ENCODE data around the gene DDX56.

Gene DDX56

GRCh38 chr7:44595934-44596635 lies 22.4 kb upstream of the DDX56 start:
- no peak for DNase-seq (ENCODE audit: low read depth)

- no peak for DNase-seq (ENCODE audit: low read depth)
Measured at GRCh38 chr7:44590910-44591309, 17.2 kb upstream of the DDX56 start.

GRCh38 chr7:44587843-44588711 lies 14.4 kb upstream of the DDX56 start:
- no peak for DNase-seq (ENCODE audit: low read depth)

DNA sequence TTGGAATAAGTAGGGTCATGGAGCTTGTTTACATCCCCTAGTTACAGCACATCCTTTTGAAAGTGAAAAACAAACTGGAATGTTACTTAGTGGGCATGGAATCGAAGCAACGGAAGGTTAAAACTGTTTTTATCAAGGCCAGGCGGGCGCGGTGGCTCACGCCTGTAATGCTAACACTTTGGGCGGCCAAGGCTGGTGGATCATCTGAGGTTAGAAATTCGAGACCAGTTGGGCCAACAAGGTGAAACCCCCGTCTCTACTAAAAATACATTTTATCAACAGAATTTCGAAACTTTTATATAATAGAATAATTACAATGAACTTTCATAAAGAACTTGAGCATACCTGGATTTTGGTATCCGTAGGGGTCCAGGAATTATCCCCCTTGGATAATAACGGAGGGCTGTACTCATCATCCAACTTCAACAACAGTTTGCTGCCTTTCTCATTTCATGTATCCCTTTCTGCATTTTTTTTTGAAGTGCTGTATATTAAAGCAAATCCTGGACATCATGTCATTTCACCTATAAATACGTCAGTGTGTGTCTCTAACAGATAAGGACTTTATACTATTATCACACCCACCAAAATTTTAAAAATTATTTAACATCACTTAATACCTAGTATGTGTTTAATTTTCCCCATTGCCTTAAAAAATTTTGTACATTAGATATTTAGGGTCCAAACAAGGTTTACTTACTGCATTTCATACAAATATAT lies 9.6 kb upstream of the DDX56 start:
- no peak for DNase-seq (ENCODE audit: low read depth)

GRCh38 chr7:44581879-44582603 lies 8.3 kb upstream of the DDX56 start, which contains the start of gene TMED4:
Gene TMED4, minus strand, starts transcription at chr7:44582231. Its CDS starts 25 bp downstream, at chr7:44582206.
- peak; percentile 77 for DNase-seq (ENCODE audit: low read depth)

DNA sequence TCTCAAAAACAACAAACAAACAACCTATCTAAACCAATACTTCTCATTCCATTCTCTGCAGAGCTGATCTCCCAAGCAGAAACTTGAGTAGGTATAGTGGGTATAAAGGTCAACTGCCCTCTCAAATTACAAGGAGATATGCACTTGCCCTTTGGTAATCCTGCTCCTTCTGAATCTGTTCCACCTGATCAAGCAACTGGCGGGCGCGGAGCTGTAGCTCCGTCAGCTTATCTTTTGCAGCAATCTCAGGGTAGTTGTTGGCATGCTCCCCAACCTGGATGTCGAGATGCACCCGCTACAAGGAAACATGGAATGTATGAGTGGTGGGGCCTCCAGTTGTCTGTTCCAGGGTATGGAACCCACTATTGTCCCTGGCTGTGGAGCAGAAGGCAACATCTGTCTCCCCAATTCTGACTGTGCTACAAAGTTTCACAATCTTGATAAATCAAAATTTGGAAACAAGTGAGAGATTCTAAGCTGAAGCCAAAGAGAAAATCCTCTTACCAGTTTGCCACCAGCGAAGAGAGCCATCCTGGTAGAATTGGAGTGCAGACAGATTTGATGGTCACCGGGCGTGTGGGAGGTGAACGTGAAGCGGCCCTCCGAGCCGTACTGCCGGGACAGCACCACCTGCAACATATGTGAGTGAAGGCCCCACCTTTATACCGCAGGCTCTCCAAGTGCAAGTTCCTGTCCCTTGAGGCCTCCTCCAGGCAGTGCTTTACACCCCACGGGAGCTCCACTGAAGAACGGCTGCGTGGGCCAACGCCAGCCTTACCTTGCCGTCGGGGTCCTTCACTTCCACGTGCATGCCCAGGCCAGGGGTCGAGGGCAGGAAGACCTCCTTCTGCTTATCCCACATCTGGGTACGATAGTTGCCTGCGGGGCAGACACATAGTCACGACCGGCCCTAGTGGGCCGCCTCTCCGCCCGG lies 7.5 kb upstream of the DDX56 start:
- DNase-seq (ENCODE audit: low read depth) = no peak

- DNase-seq (ENCODE audit: low read depth) = no peak
Measured at GRCh38 chr7:44576228-44576627, 2.5 kb upstream of the DDX56 start.

- no peak for DNase-seq (ENCODE audit: low read depth)
Measured at GRCh38 chr7:44575054-44575453, 1.3 kb upstream of the DDX56 start.

GRCh38 chr7:44574287-44574872 lies 672 bp upstream of the DDX56 start:
- DNase-seq (ENCODE audit: low read depth) = no peak

- no peak for DNase-seq (ENCODE audit: low read depth)
Measured at GRCh38 chr7:44572771-44573170, 937 bp downstream of the DDX56 start.

DNA sequence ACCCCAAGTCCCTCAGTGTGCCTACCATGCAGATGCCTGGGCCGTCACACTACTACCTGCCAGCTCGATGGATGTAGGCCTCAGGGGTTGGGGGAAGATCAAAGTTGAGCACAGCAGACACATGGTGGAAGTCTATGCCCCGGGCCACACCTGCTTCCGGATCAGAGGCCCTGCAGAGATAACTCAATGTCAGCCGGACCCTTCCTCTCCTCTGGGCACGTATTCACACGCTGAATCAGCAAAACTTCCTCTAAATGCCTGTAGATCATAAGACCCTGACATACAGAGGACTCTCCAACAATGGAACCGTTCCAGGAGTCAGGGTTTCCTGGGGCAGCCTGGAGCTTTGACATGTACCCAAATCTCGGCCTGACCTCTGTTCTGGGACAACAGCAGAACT lies 3.7 kb downstream of the DDX56 start:
- DNase-seq (ENCODE audit: low read depth) = no peak

DNA sequence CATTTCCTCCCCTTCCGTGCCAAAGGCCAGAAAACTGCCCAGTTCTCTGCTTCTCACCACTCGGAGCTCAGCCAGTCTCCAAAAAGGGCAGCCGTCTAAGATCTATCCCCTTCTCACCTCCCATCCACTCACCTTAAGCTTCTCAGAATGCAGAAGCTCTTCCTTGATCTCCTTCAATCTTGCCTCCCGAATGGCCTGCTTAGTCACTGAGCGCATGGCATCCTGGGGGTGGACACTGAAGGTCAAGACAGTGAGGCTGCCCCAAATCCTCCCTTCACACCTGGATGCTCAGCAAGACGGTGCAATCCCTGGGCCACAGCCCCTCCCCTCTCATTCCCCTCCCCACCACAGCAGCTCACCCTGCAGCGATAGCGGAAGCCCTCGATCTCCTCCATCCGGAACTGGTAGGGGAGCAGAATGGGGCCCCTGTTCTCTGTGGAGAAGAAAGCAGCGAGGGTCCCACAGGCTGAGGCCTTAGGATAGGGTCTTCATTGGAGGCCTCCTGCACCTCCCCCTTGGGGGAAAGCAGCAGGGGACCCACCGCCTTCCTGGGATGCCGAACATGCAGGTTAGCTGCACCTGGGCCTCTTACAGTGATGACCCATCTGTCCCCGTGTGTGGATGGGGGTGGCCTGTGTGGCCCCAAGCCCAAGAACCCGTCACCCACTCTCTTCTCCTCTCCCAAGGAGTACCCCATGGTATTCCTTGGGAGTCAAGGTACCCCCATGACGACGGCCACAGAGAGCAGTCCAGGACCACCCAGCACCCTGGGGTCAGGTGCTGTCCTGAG lies 4.7 kb downstream of the DDX56 start:
- no peak for DNase-seq (ENCODE audit: low read depth)

- no peak for DNase-seq (ENCODE audit: low read depth)
Measured at GRCh38 chr7:44567884-44568283, 5.8 kb downstream of the DDX56 start.

DNA sequence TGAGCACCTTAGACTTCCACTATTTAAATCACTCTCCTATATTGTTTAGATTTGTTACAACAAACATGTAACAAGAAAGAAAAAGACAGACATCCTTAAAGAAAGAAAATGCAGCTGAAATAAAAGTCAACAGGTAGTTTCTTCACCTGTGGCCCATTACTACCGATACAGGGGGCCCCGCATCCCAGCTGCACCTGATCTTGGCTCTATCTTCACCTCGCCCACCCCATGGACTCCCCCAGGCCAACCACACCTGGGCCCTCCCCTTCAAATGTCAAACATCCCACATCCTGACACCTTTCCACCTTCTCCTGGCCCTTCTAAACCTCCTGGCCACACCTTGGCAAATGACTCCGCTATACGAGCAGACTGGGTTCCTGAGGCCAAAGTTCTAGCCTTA lies 7.0 kb downstream of the DDX56 start:
- no peak for DNase-seq (ENCODE audit: low read depth)

GRCh38 chr7:44565795-44566559 lies 7.7 kb downstream of the DDX56 start:
- no peak for DNase-seq (ENCODE audit: low read depth)

DNA sequence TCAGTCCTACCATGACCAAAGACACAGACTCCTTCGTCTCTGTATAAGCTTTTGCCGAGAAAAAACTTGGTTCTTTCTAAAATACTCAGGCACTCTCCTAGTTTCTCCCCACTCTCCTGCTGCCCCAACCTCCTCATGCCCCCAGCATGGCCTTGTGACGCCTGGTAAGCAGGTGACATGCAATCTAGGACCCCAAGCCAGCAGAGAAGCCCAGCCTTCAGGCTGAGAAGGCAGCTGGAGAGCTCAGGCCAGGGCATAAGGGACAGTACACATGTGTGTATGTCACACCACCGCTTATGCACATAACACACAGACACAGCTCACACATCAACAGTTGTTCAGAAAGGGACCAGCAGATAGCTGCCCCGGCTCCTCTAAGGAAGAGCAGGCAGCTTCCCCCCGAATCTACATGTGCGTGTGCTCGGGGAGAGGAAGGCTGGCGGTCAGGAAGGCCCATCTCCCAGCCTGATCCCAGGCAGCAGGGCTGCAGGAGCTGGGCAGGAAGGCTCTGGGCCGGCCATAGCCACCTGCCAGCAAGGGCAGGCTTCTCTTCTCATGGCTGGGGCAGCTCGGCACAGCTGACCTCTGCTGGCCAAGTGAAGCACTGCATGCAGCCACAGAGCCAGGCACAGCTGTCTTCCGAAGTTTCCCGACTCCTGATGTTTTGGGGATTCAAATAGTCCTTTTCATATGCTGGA lies 8.5 kb downstream of the DDX56 start:
- no peak for DNase-seq (ENCODE audit: low read depth)

- no peak for DNase-seq (ENCODE audit: low read depth)
Measured at GRCh38 chr7:44564606-44565005, 9.1 kb downstream of the DDX56 start.

GRCh38 chr7:44563171-44563679 lies 10.5 kb downstream of the DDX56 start:
- no peak for DNase-seq (ENCODE audit: low read depth)
